ENCODE measurements around the gene TMEM250. TPM values are rescaled to one million over a fixed set of nuclear protein-coding genes. Genes with fewer than 3 reads are reported as not detected.

TMEM250 gene
- polyA plus RNA-seq, 1 of the 3 experiments (the other 2 are of a cell fraction) = 25.9 TPM

DNA sequence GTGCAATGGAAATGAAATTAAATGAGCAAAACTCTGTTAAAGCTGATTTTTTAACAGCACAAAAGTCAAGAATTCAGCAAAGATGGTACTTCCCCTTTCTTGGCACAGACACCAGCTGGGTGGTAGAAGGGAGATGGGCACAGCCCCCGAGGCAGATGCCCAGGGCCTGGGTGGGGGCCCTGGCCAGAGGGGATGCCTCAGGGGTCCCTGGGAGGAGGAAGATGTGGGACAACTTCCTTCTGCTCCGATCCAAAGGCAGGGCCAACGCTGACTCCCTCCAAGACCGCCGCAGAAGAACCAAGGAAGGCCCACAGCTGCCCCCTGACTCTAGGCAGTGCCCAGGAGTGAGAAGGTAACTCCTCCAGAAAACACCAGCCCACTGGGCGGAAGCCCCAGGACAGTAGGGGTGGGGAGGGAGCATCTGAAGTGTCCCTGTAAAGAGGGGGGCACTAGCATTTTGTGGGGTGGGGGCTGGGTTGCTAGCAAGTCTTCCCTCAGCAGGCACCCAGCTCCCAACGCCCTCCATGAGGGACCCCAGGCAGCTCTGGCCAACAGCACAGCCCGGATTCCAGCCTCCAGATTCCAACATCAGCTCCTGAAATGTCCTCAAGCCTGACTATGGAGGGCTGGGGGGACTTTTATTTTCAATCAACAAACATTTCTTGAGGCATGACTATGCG lies 28.5 kb downstream of the TMEM250 start (continued):
- TF ChIP-seq SMC3 (IDR thresholded peaks at IDR 0.05; ENCODE audit: low read depth, low read length) = no peak
- no peak for TF ChIP-seq YY1 (IDR thresholded peaks at IDR 0.05; ENCODE audit: low read depth)

DNA sequence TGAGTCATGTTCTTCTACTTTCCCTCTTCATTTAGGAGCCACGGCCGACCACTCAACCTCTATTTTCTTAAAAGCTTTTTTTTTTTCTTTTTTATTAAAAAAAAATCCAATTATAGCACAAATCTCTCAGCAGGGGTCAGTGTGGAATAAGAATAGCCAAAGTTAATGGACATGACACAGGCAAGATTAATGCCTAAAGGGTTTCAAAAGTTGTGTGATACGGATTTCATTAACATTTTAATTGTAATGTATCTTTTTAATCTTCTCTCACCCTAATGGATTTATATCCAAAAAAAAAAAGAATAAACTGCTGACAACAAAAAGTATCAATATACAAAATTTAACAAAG lies 29.0 kb downstream of the TMEM250 start:
- peak; percentile 78 for DNase-seq
- Histone ChIP-seq H3K27me3 (ENCODE audit: insufficient read depth) (no peaks in the 10 kb centered on the region), H3F3A (replicated peaks; ENCODE audit: insufficient read depth) (peaks cover 10% of the 10 kb centered on the region), H3K9ac (no peak overlapping the region), H3K9me3 (no peaks in the 10 kb centered on the region), H3K27ac (ENCODE audit: low read depth in 2 of 2, low read length in 1 of 2) (no peak overlapping the region), H4K20me1 (ENCODE audit: insufficient read depth) (peaks cover 90% of the 10 kb centered on the region), H3K4me2 (peak overlapping the region; percentile 49; the same call in 1 of the 2 replicates), H3K4me1 (ENCODE audit: control insufficient read depth in 1 of 2, insufficient read depth in 2 of 2, low read depth in 1 of 2, low read length in 1 of 2) (peaks cover 32 to 54% of the 10 kb centered on the region in 2 experiments; a peak in 3 of 4 replicates), H3K36me3 (replicated peaks in 1 of 2; ENCODE audit: control insufficient read depth in 1 of 2, insufficient read depth in 2 of 2, low read length in 1 of 2) (peaks cover 0 to 2% of the 10 kb centered on the region in 2 experiments), H2AFZ (ENCODE audit: low read depth) (no peak overlapping the region), H3K9me2 (no peaks in the 10 kb centered on the region), H3K79me2 (ENCODE audit: insufficient read depth) (peaks cover 92% of the 10 kb centered on the region), H3K4me3 (ENCODE audit: low read depth in 2 of 2, low read length in 1 of 2) (no peak overlapping the region)
- ChIA-PET POLR2A (interaction anchor here (0.7 kb wide), 1 partner anchor 49 kb away, joined by 3 read pairs; no protein-coding TSS in a partner anchor), CTCF (interaction anchor here (0.7 to 4.3 kb wide), 20 partner anchors 12 to 374 kb away, joined by 3 to 37 read pairs (median 4); no protein-coding TSS in a partner anchor)
- WGBS (ENCODE audit: low lambda C conversion rate) = 14% methylated on average over 3 of the region's 3 CpGs
- TF ChIP-seq, protein P1, sequence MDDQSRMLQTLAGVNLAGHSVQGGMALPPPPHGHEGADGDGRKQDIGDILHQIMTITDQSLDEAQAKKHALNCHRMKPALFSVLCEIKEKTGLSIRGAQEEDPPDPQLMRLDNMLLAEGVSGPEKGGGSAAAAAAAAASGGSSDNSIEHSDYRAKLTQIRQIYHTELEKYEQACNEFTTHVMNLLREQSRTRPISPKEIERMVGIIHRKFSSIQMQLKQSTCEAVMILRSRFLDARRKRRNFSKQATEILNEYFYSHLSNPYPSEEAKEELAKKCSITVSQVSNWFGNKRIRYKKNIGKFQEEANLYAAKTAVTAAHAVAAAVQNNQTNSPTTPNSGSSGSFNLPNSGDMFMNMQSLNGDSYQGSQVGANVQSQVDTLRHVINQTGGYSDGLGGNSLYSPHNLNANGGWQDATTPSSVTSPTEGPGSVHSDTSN (IDR thresholded peaks at IDR 0.05) = peak; percentile 56
- no peak for TF ChIP-seq JUND (IDR thresholded peaks at IDR 0.05)
- TF ChIP-seq RCOR1 (IDR thresholded peaks at IDR 0.05; ENCODE audit: low read length) = no peak
- TF ChIP-seq FOSL2 (IDR thresholded peaks at IDR 0.05; ENCODE audit: borderline replicate concordance, low read depth) = no peak
- TF ChIP-seq RAD21 (IDR thresholded peaks at IDR 0.05; ENCODE audit: low read length) = peak; percentile 78
- peak; percentile 40; the same call in 1 of the 2 replicates for TF ChIP-seq SMC3 (IDR thresholded peaks at IDR 0.05; ENCODE audit: low read depth, low read length)
- TF ChIP-seq GABPA (IDR thresholded peaks at IDR 0.05; ENCODE audit: low read depth) = no peak
- TF ChIP-seq CTCF (IDR thresholded peaks at IDR 0.05) = peak; percentile 72
- TF ChIP-seq USF1 (IDR thresholded peaks at IDR 0.05; ENCODE audit: borderline replicate concordance, low read depth) = no peak
- TF ChIP-seq GATA2 (CRISPR knock-in tag; IDR thresholded peaks at IDR 0.05) = no peak
- no peak for TF ChIP-seq MXI1 (IDR thresholded peaks at IDR 0.05; ENCODE audit: low read depth, low read length)
- no peak for TF ChIP-seq NRF1 (IDR thresholded peaks at IDR 0.05; ENCODE audit: low read depth, low read length)
- no peak for TF ChIP-seq MEF2A (IDR thresholded peaks at IDR 0.05; ENCODE audit: borderline replicate concordance, low read depth)
- no peak for TF ChIP-seq EZH2phosphoT487 (IDR thresholded peaks at IDR 0.05; ENCODE audit: borderline replicate concordance, low read depth)
- no peak for TF ChIP-seq RXRA (IDR thresholded peaks at IDR 0.05; ENCODE audit: borderline replicate concordance, low read depth)
- TF ChIP-seq YY1 (IDR thresholded peaks at IDR 0.05; ENCODE audit: low read depth) = no peak

All from SK-N-SH (cell line).